Neural progenitor cell (in vitro differentiated cells): ENCODE results near the gene ST6GALNAC2. TPM values are rescaled to one million over a fixed set of nuclear protein-coding genes. Genes with fewer than 3 reads are reported as not detected.

Experiments used
- DNase-seq: peaks from one replicate; pipeline ENCODE4 v3.0.0-alpha.2; 2016; ENCODE audit warnings: low spot score
- H2AFZ ChIP-seq: fragments of 200-600 bp; sonication (generic); replicated peaks from 2 replicates; pipeline ENCODE4 v1.6.1; 2016; ENCODE audit warnings: antibody characterized with exemption
- H3F3A ChIP-seq: fragments of 200-600 bp; sonication (generic); 2 replicates; pipeline ENCODE4 v1.6.1; 2016; ENCODE audit warnings: antibody characterized with exemption, low read depth
- H3K27ac ChIP-seq: fragments of 200-600 bp; sonication (generic); 2 replicates; pipeline ENCODE4 v1.5.1; 2016; ENCODE audit warnings: mild to moderate bottlenecking
- H3K27me3 ChIP-seq: fragments of 200-600 bp; sonication (generic); 2 replicates; pipeline ENCODE4 v1.6.1; 2016; ENCODE audit warnings: mild to moderate bottlenecking, moderate library complexity
- H3K36me3 ChIP-seq: fragments of 200-600 bp; sonication (generic); 2 replicates; pipeline ENCODE4 v1.5.1; 2016
- H3K4me1 ChIP-seq: fragments of 200-600 bp; sonication (generic); 2 replicates; pipeline ENCODE4 v1.6.1; 2016; ENCODE audit warnings: mixed run types
- H3K4me2 ChIP-seq: fragments of 200-600 bp; sonication (generic); 2 replicates; pipeline ENCODE4 v1.6.1; 2016
- H3K4me3 ChIP-seq: fragments of 200-600 bp; sonication (generic); 2 replicates; pipeline ENCODE4 v1.5.1; 2016
- H3K79me2 ChIP-seq: fragments of 200-600 bp; sonication (generic); 2 replicates; pipeline ENCODE4 v1.6.1; 2016; ENCODE audit warnings: low read depth
- H3K9ac ChIP-seq: fragments of 200-600 bp; sonication (generic); 2 replicates; pipeline ENCODE4 v1.6.1; 2016
- H3K9me3 ChIP-seq: fragments of 200-600 bp; sonication (generic); 2 replicates; pipeline ENCODE4 v1.5.1; 2016; ENCODE audit warnings: low read depth
- H4K20me1 ChIP-seq: fragments of 200-600 bp; sonication (generic); 2 replicates; pipeline ENCODE4 v1.6.1; 2016; ENCODE audit warnings: low read depth
- H3K27ac Mint-ChIP-seq: 3 replicates; pipeline ENCODE4 v1.8.0; 2021; ENCODE audit warnings: mixed read lengths
- H3K27me3 Mint-ChIP-seq: 2 replicates; pipeline ENCODE4 v1.8.0; 2022; ENCODE audit warnings: low read depth, mild to moderate bottlenecking, inconsistent platforms, moderate library complexity, mixed read lengths; ENCODE audit not compliant: insufficient read depth
- H3K36me3 Mint-ChIP-seq: 3 replicates; pipeline ENCODE4 v1.8.0; 2021; ENCODE audit warnings: mixed read lengths
- H3K4me1 Mint-ChIP-seq: 3 replicates; pipeline ENCODE4 v1.8.0; 2021; ENCODE audit warnings: mixed read lengths
- H3K4me3 Mint-ChIP-seq: 3 replicates; pipeline ENCODE4 v1.8.0; 2021; ENCODE audit warnings: mild to moderate bottlenecking, moderate library complexity, mixed read lengths
- H3K9me3 Mint-ChIP-seq: 3 replicates; pipeline ENCODE4 v1.8.0; 2020; ENCODE audit warnings: mixed read lengths
- CTCF ChIP-seq: fragments of 200-600 bp; sonication (generic); IDR thresholded peaks from 2 replicates; pipeline ENCODE4 v1.5.1; 2017; ENCODE audit warnings: antibody characterized with exemption, mild to moderate bottlenecking
- EZH2 ChIP-seq: fragments of 200-600 bp; sonication (generic); IDR thresholded peaks from 2 replicates; pipeline ENCODE4 v1.6.1; 2017; ENCODE audit warnings: antibody characterized with exemption, mild to moderate bottlenecking, moderate library complexity
- EZH2phosphoT487 ChIP-seq: fragments of 200-600 bp; sonication (generic); IDR thresholded peaks from 2 replicates; pipeline ENCODE4 v1.6.1; 2017; ENCODE audit warnings: antibody characterized with exemption
- total RNA-seq: library from RNA; depleted of rRNA; stranded (reverse); fragments of >200 nt; gene quantifications from 2 replicates; pipeline ENCODE4 v1.2.3, GENCODE V29; 2015; ENCODE audit warnings: low replicate concordance

ST6GALNAC2 gene
- total RNA-seq, 1 donor from 2014 or later: not detected

DNA sequence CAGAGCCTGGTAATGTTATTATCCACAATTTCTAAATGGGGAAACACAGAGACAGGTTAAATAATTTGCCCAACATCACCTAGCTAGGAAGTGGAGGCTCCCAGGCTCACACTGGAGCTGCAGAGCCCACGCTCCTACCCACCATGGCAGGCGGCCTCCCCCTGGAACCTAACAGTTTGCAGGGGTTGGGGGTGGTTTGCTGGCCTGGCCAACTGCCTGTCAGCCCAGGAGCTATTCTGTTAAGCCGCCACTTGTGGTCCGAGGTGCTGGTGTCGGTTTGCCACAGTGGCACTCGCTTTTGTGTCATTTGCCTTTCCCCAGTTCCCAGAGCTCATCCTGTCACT is 42.2 kb downstream of the ST6GALNAC2 start:
- Mint-ChIP-seq H3K9me3 (no peaks in the 10 kb centered on the region), H3K27me3 (peaks cover 21% of the 10 kb centered on the region), H3K27ac (peak overlapping the region; percentile 65), H3K36me3 (no peaks in the 10 kb centered on the region), H3K4me3 (peak overlapping the region; percentile 76), H3K4me1 (peaks cover 54% of the 10 kb centered on the region)
- Histone ChIP-seq H3F3A (peaks cover 27% of the 10 kb centered on the region), H3K9me3 (no peaks in the 10 kb centered on the region), H3K4me1 (peaks cover 28% of the 10 kb centered on the region), H3K4me3 (no peak overlapping the region), H3K27me3 (peaks cover 42% of the 10 kb centered on the region), H3K4me2 (no peak overlapping the region), H3K36me3 (no peaks in the 10 kb centered on the region), H3K9ac (no peak overlapping the region), H3K79me2 (no peaks in the 10 kb centered on the region), H2AFZ (no peak overlapping the region), H4K20me1 (no peaks in the 10 kb centered on the region), H3K27ac (no peak overlapping the region)
- DNase-seq: peak; percentile 34
- TF ChIP-seq EZH2 (no peak), EZH2phosphoT487 (no peak)

GRCh38 chr17:76542984-76543383 is 42.7 kb downstream of the ST6GALNAC2 start:
- TF ChIP-seq CTCF (no peak), EZH2 (no peak), EZH2phosphoT487 (no peak)
- Mint-ChIP-seq H3K27me3 (peaks cover 23% of the 10 kb centered on the region), H3K4me1 (peaks cover 56% of the 10 kb centered on the region), H3K9me3 (no peaks in the 10 kb centered on the region), H3K36me3 (no peaks in the 10 kb centered on the region), H3K4me3 (peak overlapping the region; percentile 59), H3K27ac (no peak overlapping the region)
- peaks cover 47% of the 10 kb centered on the region for H3K27me3 ChIP-seq
- H3K36me3 ChIP-seq: no peaks in the 10 kb centered on the region
- H3K27ac ChIP-seq: no peak overlapping the region
- no peaks in the 10 kb centered on the region for H4K20me1 ChIP-seq
- no peak for DNase-seq
- no peak overlapping the region for H3K9ac ChIP-seq
- no peaks in the 10 kb centered on the region for H3K9me3 ChIP-seq
- peaks cover 22% of the 10 kb centered on the region for H3F3A ChIP-seq
- no peaks in the 10 kb centered on the region for H3K79me2 ChIP-seq
- H3K4me2 ChIP-seq: no peak overlapping the region
- H3K4me1 ChIP-seq: peaks cover 33% of the 10 kb centered on the region
- no peak overlapping the region for H2AFZ ChIP-seq
- no peak overlapping the region for H3K4me3 ChIP-seq

GRCh38 chr17:76542566-76542971 is 43.1 kb downstream of the ST6GALNAC2 start:
- no peak overlapping the region for H3K4me3 Mint-ChIP-seq
- H3K4me1 Mint-ChIP-seq: peaks cover 56% of the 10 kb centered on the region
- Histone ChIP-seq H3K9ac (no peak overlapping the region), H3K4me3 (no peak overlapping the region), H4K20me1 (no peaks in the 10 kb centered on the region), H3K4me1 (peaks cover 33% of the 10 kb centered on the region), H3F3A (peaks cover 18% of the 10 kb centered on the region), H3K36me3 (no peaks in the 10 kb centered on the region), H3K4me2 (no peak overlapping the region), H2AFZ (no peak overlapping the region), H3K27me3 (peaks cover 51% of the 10 kb centered on the region), H3K27ac (no peak overlapping the region), H3K9me3 (no peaks in the 10 kb centered on the region), H3K79me2 (no peaks in the 10 kb centered on the region)
- no peaks in the 10 kb centered on the region for H3K36me3 Mint-ChIP-seq
- no peak overlapping the region for H3K27ac Mint-ChIP-seq
- TF ChIP-seq EZH2phosphoT487 (no peak), EZH2 (no peak), CTCF (no peak)
- peaks cover 23% of the 10 kb centered on the region for H3K27me3 Mint-ChIP-seq
- DNase-seq: no peak
- no peaks in the 10 kb centered on the region for H3K9me3 Mint-ChIP-seq

DNA sequence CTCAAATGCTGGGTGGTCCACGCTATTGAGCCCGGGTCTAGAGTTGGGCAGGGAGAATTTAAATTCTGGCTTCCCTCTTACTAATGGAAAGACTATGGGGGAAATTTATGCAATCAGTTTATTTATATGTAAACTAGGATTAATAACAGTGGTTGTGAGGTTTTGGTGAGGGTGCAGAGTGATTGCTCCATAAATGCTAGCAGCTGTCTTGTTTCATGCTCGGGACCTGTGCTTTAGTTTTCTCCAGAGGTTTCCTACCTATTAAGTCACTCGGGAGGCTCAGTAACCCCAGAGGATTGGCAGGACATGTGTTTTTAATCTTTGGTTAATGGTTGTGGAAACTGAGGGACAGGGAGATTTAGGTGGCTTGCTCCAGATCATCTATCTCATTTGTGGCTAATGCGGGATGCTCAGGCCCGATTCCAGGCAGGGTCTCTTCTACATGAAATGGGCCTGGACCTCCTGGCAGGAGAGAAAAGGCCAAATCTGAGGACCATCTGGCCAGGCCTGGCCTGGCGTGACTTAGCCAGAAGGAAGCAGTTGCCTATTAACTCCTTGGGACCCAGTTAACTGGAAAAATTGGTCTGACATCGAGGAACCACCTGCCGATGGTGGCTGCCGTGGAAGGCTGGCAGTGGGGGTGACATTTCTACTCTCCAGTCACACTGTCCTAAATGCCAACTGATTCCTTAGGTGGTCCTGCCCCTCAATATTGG is 43.8 kb downstream of the ST6GALNAC2 start:
- H3K4me2 ChIP-seq: no peak overlapping the region
- H4K20me1 ChIP-seq: no peaks in the 10 kb centered on the region
- H3K4me1 ChIP-seq: peaks cover 33% of the 10 kb centered on the region
- H2AFZ ChIP-seq: no peak overlapping the region
- peaks cover 58% of the 10 kb centered on the region for H3K27me3 ChIP-seq
- H3F3A ChIP-seq: peaks cover 21% of the 10 kb centered on the region
- no peaks in the 10 kb centered on the region for H3K9me3 ChIP-seq
- Mint-ChIP-seq H3K9me3 (no peaks in the 10 kb centered on the region), H3K4me1 (peaks cover 57% of the 10 kb centered on the region), H3K36me3 (no peaks in the 10 kb centered on the region), H3K27me3 (peaks cover 28% of the 10 kb centered on the region), H3K27ac (peak overlapping the region; percentile 78), H3K4me3 (peak overlapping the region; percentile 18)
- no peaks in the 10 kb centered on the region for H3K79me2 ChIP-seq
- TF ChIP-seq CTCF (no peak), EZH2 (no peak), EZH2phosphoT487 (no peak)
- DNase-seq: no peak
- H3K27ac ChIP-seq: no peak overlapping the region
- H3K36me3 ChIP-seq: no peaks in the 10 kb centered on the region
- H3K4me3 ChIP-seq: no peak overlapping the region
- H3K9ac ChIP-seq: no peak overlapping the region
